BLaER1 treated with 17β-estradiol and CSF1 and Interleukin-3, amounts not matched to agents 10 nM and 100 nM (cell line): ENCODE measurements around the gene RNF145.

Source experiments
- H3K27ac ChIP-seq, 11 experiments: shearing (Covaris generic); formaldehyde crosslinking; 2 replicates each; pipeline ENCODE4 v1.8.1; 2022
- H3K27me3 ChIP-seq, 11 experiments: shearing (Covaris generic); formaldehyde crosslinking; 2 replicates each; pipeline ENCODE4 v1.8.1; 2022
- H3K36me3 ChIP-seq, 11 experiments: shearing (Covaris generic); formaldehyde crosslinking; 2 replicates each; pipeline ENCODE4 v1.8.1; 2022
- H3K4me1 ChIP-seq, 10 experiments: shearing (Covaris generic); formaldehyde crosslinking; 2 replicates each; pipeline ENCODE4 v1.8.1; 2022
- H3K4me2 ChIP-seq, 11 experiments: shearing (Covaris generic); formaldehyde crosslinking; 2 replicates each; pipeline ENCODE4 v1.8.1; 2022
- H3K4me3 ChIP-seq, 10 experiments: shearing (Covaris generic); formaldehyde crosslinking; 2 replicates each; pipeline ENCODE4 v1.8.1; 2022
- H3K9ac ChIP-seq, 11 experiments: shearing (Covaris generic); formaldehyde crosslinking; 2 replicates each; pipeline ENCODE4 v1.8.1; 2022
- H3K9me3 ChIP-seq, 11 experiments: shearing (Covaris generic); formaldehyde crosslinking; replicated peaks in 1 of 11; 2 replicates each; pipeline ENCODE4 v1.8.1; 2022
- H4K20me1 ChIP-seq, 11 experiments: shearing (Covaris generic); formaldehyde crosslinking; 2 replicates each; pipeline ENCODE4 v1.8.1; 2022
- Cebpa-rat ChIP-seq, 11 experiments: shearing (Covaris generic); IDR thresholded peaks; 2 replicates each; pipeline ENCODE4 v1.8.1; 2022

Gene RNF145

DNA sequence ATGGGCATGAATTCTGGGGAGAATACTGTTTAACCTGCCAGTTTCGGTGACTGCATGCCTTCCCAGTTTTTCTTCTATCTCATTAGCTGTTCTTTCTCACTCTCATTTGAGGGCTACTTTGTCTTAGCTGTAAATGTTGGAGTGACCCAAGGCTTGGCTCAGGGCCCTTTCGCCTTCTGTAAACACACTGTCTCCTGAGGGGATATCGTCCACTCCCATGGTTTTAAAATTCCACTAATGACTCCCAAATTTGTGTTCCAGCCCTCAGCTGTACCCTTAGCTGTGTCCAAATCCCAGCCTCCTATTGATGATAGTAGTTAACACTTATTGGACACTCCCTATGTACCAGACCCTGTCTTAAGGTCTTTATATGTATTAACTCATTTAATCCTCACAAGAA lies 14.1 kb upstream of the RNF145 start:
- Histone ChIP-seq H3K4me3 (no peak overlapping the region), H3K36me3 (no peaks in the 10 kb centered on the region), H3K9me3 (no peaks in the 10 kb centered on the region), H4K20me1 (no peaks in the 10 kb centered on the region), H3K27ac (no peak overlapping the region), H3K4me1 (no peaks in the 10 kb centered on the region), H3K9ac (no peak overlapping the region), H3K4me2 (no peak overlapping the region), H3K27me3 (no peaks in the 10 kb centered on the region)
- TF ChIP-seq Cebpa-rat (IDR thresholded peaks at IDR 0.05) = no peak

- Histone ChIP-seq H3K4me1 (no peaks in the 10 kb centered on the region; a peak in 1 of 20 replicates), H3K36me3 (no peaks in the 10 kb centered on the region), H3K4me3 (no peak overlapping the region), H3K9me3 (no peaks in the 10 kb centered on the region), H3K9ac (no peak overlapping the region), H3K27me3 (no peaks in the 10 kb centered on the region), H4K20me1 (no peaks in the 10 kb centered on the region), H3K4me2 (no peak overlapping the region), H3K27ac (no peak overlapping the region)
- no peak for TF ChIP-seq Cebpa-rat (IDR thresholded peaks at IDR 0.05)
Measured at GRCh38 chr5:159220206-159220605, 10.9 kb upstream of the RNF145 start.

DNA sequence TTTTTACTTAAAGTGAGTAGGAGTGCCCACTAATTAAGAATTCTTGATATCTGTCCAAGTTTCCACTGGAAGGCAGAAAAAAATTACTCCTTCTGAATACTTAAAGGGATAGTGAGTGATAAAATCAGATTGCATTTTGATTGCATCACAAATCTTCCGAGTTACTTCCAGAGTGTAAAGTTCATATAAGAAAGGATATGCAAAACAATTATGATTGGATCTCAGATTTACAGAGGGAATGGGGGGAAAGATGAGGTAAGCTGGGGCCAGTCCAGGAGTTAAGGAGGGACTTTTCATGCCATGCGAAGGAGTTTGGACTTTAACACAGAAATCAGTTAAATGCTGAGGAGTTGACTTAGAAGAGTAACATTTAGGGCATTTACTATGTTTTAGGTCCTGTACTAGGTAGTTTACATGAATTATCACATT lies 9.3 kb upstream of the RNF145 start:
- Histone ChIP-seq H3K27ac (no peak overlapping the region), H3K4me3 (no peak overlapping the region), H3K4me1 (peaks cover 0 to 2% (median 0%) of the 10 kb centered on the region in 10 experiments; a peak in 1 of 20 replicates), H3K9me3 (no peaks in the 10 kb centered on the region), H4K20me1 (no peaks in the 10 kb centered on the region), H3K9ac (no peak overlapping the region), H3K4me2 (no peak overlapping the region), H3K36me3 (no peaks in the 10 kb centered on the region), H3K27me3 (no peaks in the 10 kb centered on the region)
- no peak for TF ChIP-seq Cebpa-rat (IDR thresholded peaks at IDR 0.05)

- Histone ChIP-seq H3K4me2 (no peak overlapping the region), H3K27ac (no peak overlapping the region), H3K4me1 (peaks cover 0 to 15% (median under 1%) of the 10 kb centered on the region in 10 experiments; a peak in 11 of 20 replicates), H3K9me3 (no peaks in the 10 kb centered on the region), H3K27me3 (no peaks in the 10 kb centered on the region), H3K9ac (no peak overlapping the region), H3K4me3 (no peak overlapping the region), H4K20me1 (no peaks in the 10 kb centered on the region), H3K36me3 (no peaks in the 10 kb centered on the region)
- no peak for TF ChIP-seq Cebpa-rat (IDR thresholded peaks at IDR 0.05)
Measured at GRCh38 chr5:159217236-159217635, 7.9 kb upstream of the RNF145 start.

- Histone ChIP-seq H3K4me1 (peaks cover 8 to 22% (median 8%) of the 10 kb centered on the region in 10 experiments), H3K4me3 (no peak overlapping the region), H3K27me3 (no peaks in the 10 kb centered on the region), H3K4me2 (no peak overlapping the region), H3K9me3 (no peaks in the 10 kb centered on the region), H3K9ac (no peak overlapping the region), H3K27ac (no peak overlapping the region), H4K20me1 (no peaks in the 10 kb centered on the region), H3K36me3 (no peaks in the 10 kb centered on the region)
- TF ChIP-seq Cebpa-rat (IDR thresholded peaks at IDR 0.05) = no peak
Measured at GRCh38 chr5:159216454-159216853, 7.1 kb upstream of the RNF145 start.

DNA sequence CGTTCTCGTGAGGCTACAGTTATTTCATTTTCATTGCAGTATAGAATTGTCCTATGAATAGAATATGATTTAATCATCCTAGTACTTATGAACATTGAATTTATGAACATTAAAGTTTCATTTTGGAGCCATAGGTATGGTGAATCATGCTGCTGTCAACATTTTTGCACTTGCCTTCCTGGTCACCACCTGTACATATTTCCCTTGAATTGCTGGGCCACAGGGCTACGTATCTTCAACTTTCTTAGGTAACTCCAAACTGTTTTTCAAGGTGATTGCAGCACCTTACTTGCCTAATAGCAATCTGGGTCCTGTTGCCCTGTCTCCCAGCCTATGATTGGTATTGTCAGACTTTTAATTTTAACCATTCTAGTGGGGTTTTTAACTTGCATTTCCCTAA lies 6.5 kb upstream of the RNF145 start:
- H3K27me3 ChIP-seq = no peaks in the 10 kb centered on the region
- H3K36me3 ChIP-seq = no peaks in the 10 kb centered on the region
- H3K4me2 ChIP-seq = no peak overlapping the region
- H3K9me3 ChIP-seq = no peaks in the 10 kb centered on the region
- no peak overlapping the region for H3K4me3 ChIP-seq
- H3K4me1 ChIP-seq = peaks cover 13 to 28% (median 14%) of the 10 kb centered on the region in 10 experiments
- H3K27ac ChIP-seq = no peak overlapping the region
- TF ChIP-seq Cebpa-rat (IDR thresholded peaks at IDR 0.05) = no peak
- H4K20me1 ChIP-seq = no peaks in the 10 kb centered on the region
- no peak overlapping the region for H3K9ac ChIP-seq

- Histone ChIP-seq H3K27me3 (no peaks in the 10 kb centered on the region), H3K4me2 (no peak overlapping the region), H3K9me3 (no peaks in the 10 kb centered on the region), H3K36me3 (no peaks in the 10 kb centered on the region), H3K27ac (no peak overlapping the region), H4K20me1 (no peaks in the 10 kb centered on the region), H3K4me3 (no peak overlapping the region), H3K9ac (no peak overlapping the region), H3K4me1 (peaks cover 25 to 40% (median 26%) of the 10 kb centered on the region in 10 experiments)
- TF ChIP-seq Cebpa-rat (IDR thresholded peaks at IDR 0.05) = no peak
Measured at GRCh38 chr5:159214486-159215271, 5.3 kb upstream of the RNF145 start.

DNA sequence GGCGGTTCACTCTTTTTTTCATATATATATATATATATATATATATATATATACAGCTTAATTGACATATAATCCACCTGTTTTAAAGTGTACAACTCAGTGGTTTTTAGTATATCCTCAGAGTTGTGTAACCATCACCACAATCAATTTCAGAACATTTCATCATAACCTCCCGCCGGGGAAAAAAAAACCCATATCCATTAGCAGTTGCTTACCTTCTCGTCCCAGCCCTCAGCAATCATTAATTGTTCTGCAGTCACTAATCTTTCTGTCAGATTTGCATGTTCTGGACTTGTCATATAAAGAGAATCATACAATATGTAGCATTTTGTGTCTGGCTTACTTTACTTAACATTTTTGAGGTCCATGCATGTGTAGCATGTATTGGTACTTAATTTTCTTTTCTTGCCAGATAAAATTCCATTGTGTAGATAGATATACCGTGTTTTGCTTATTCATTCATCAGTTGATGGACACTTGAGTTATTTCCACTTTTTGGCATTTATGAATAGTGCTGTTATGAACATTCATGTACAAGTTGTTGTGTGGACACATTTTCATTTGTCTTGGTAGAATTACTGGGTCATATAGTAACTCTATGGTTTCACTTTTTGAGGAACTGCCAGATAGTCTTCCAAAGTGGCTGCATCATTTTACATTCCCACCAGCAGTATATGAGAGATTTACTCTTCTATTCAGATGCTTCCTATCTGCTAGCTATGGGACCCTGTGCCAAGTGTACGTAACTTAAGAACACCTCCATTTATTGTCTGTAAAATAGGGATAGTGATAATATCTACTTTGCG lies 3.5 kb upstream of the RNF145 start:
- Histone ChIP-seq H3K36me3 (no peaks in the 10 kb centered on the region), H3K4me1 (peaks cover 27 to 41% (median 27%) of the 10 kb centered on the region in 10 experiments), H4K20me1 (peaks cover 0 to 6% (median 0%) of the 10 kb centered on the region in 11 experiments; a peak in 4 of 22 replicates), H3K9ac (no peak overlapping the region), H3K27ac (no peak overlapping the region), H3K9me3 (no peaks in the 10 kb centered on the region), H3K27me3 (no peaks in the 10 kb centered on the region), H3K4me2 (peak overlapping the region in 1 of 11 experiments; percentile 22; a peak in 2 of 22 replicates), H3K4me3 (no peak overlapping the region)
- TF ChIP-seq Cebpa-rat (IDR thresholded peaks at IDR 0.05) = no peak

DNA sequence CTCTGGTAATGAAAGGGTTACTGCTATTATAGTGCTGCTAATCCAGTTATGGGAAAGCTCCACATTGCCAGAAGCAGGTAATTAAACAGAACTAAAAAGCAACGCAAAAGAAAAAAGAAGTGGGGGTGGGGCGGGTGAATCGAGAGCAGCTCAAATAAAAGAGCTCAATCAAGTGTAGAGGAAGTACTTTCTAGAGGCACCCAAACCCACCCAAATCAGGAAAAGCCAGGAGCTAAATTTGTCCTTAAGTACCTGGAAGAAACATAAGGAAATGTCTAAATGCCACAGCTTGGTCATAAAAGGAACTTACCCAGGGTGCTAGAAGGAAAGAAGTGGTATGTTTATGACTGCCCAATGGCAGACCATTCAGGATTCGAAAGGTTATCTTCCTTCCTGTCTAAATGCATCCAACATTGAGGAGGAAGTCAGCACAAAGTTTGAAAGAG lies 2.4 kb upstream of the RNF145 start:
- H3K9me3 ChIP-seq = no peaks in the 10 kb centered on the region
- H3K9ac ChIP-seq = no peak overlapping the region
- peaks cover 0 to 16% (median 8%) of the 10 kb centered on the region in 11 experiments; a peak in 16 of 22 replicates for H4K20me1 ChIP-seq
- H3K36me3 ChIP-seq = no peaks in the 10 kb centered on the region
- no peak overlapping the region for H3K4me3 ChIP-seq
- H3K27me3 ChIP-seq = no peaks in the 10 kb centered on the region
- peaks cover 29 to 41% (median 31%) of the 10 kb centered on the region in 10 experiments for H3K4me1 ChIP-seq
- peak overlapping the region; percentile 73 to 95 (median 83) for H3K4me2 ChIP-seq
- no peak for TF ChIP-seq Cebpa-rat (IDR thresholded peaks at IDR 0.05)
- H3K27ac ChIP-seq = no peak overlapping the region
